Activated CD4-positive, alpha-beta T cell treated with anti-CD3 and anti-CD28 coated beads, Interleukin-2, amount 10 ng/mL, durations not matched to agents 7 days and 5 days (primary cell): ENCODE data around the gene KRTAP10-6. TPM values are rescaled to one million over a fixed set of nuclear protein-coding genes. Genes with fewer than 3 reads are reported as not detected.
A peak's percentile ranks its signal among the peaks of the same experiment; 100 is the strongest.
"Not testable (repeated sequence)": the region's sequence is repeated elsewhere in the genome, so short reads cannot be mapped to it uniquely, and the experiment has no call there.

ENCODE experiments used
- CTCF ChIA-PET: fragments of 350-600 bp; sonication (Branson Sonifier 250); formaldehyde crosslinking; loops from one replicate; lab custom pipeline; 2021; ENCODE audit warnings: antibody characterized with exemption; lab: Charles Lee
- POLR2A ChIA-PET: fragments of 350-600 bp; sonication (Branson Sonifier 250); formaldehyde crosslinking; loops from one replicate; lab custom pipeline; 2021; ENCODE audit warnings: antibody characterized with exemption; lab: Charles Lee
- DNase-seq: peaks from one replicate; pipeline ENCODE4 v3.0.0-alpha.2; 2020
- H3K27ac Mint-ChIP-seq: one replicate; pipeline ENCODE4 v1.8.0; 2021; ENCODE audit warnings: mild to moderate bottlenecking, moderate library complexity, mixed read lengths
- H3K27me3 Mint-ChIP-seq: one replicate; pipeline ENCODE4 v1.8.0; 2021; ENCODE audit warnings: mixed read lengths
- H3K36me3 Mint-ChIP-seq: one replicate; pipeline ENCODE4 v1.8.0; 2021; ENCODE audit warnings: low read depth, mixed read lengths
- H3K4me1 Mint-ChIP-seq: one replicate; pipeline ENCODE4 v1.8.0; 2021; ENCODE audit warnings: mixed read lengths
- H3K4me3 Mint-ChIP-seq: one replicate; pipeline ENCODE4 v1.8.0; 2021; ENCODE audit warnings: mild to moderate bottlenecking, moderate library complexity, mixed read lengths
- H3K9me3 Mint-ChIP-seq: one replicate; pipeline ENCODE4 v1.8.0; 2021; ENCODE audit warnings: mixed read lengths
- total RNA-seq, 2 experiments: library from RNA; stranded (reverse); gene quantifications; one replicate each; pipeline ENCODE4 v1.2.3, GENCODE V29; 2021

KRTAP10-6 gene
- total RNA-seq, 2 experiments from 2014 or later = not detected

DNA sequence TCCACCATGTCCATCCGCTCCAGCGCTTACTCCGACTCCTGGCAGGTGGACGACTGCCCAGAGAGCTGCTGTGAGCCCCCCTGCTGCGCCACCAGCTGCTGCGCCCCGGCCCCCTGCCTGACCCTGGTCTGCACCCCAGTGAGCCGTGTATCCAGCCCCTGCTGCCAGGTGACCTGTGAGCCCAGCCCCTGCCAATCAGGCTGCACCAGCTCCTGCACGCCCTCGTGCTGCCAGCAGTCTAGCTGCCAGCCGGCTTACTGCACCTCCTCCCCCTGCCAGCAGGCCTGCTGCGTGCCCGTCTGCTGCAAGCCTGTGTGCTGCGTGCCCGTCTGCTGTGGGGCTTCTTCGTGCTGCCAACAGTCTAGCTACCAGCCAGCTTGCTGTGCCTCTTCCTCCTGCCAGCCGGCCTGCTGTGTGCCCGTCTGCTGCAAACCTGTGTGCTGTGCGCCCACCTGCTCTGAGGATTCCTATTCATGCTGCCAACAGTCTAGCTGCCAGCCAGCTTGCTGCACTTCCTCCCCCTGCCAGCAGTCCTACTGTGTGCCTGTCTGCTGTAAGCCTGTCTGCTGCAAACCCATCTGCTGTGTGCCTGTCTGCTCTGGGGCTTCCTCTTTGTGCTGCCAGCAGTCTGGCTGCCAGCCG lies 35.0 kb upstream of the KRTAP10-6 start:
- Mint-ChIP-seq H3K27me3 (peaks cover 13% of the 10 kb centered on the region), H3K36me3 (peaks cover 24% of the 10 kb centered on the region), H3K4me1 (peaks cover 12% of the 10 kb centered on the region), H3K9me3 (peaks cover 53% of the 10 kb centered on the region)
- POLR2A ChIA-PET, DNase-seq, H3K4me3 Mint-ChIP-seq, H3K27ac Mint-ChIP-seq: not testable (repeated sequence)
- CTCF ChIA-PET = interaction anchor here (1.2 to 1.5 kb wide), 2 partner anchors 18 to 86 kb away, joined by 3 read pairs; no protein-coding TSS in a partner anchor

- POLR2A ChIA-PET = no interaction called here
- no peak for DNase-seq
- Mint-ChIP-seq H3K27ac (no peak within 1 kb of the TSS), H3K9me3 (peaks cover 51% of the 10 kb centered on the region), H3K4me1 (peaks cover 12% of the 10 kb centered on the region), H3K4me3 (no peak within 1 kb of the TSS), H3K36me3 (peaks cover 25% of the 10 kb centered on the region), H3K27me3 (peaks cover 12% of the 10 kb centered on the region)
- CTCF ChIA-PET = interaction anchor here (1.2 to 1.5 kb wide), 2 partner anchors 18 to 87 kb away, joined by 3 read pairs; no protein-coding TSS in a partner anchor
These were observed 34.4 kb upstream of the KRTAP10-6 start, which contains the start of gene KRTAP10-9 for GRCh38 chr21:44626673-44627143. KRTAP10-9 (plus strand) TSS chr21:44627093; CDS start chr21:44627172, 79 bp downstream.

GRCh38 chr21:44626262-44626661 lies 34.0 kb upstream of the KRTAP10-6 start:
- Mint-ChIP-seq H3K4me3 (no peak overlapping the region), H3K27me3 (peaks cover 11% of the 10 kb centered on the region), H3K36me3 (peaks cover 26% of the 10 kb centered on the region), H3K27ac (no peak overlapping the region), H3K4me1 (peaks cover 12% of the 10 kb centered on the region), H3K9me3 (peaks cover 49% of the 10 kb centered on the region)
- ChIA-PET POLR2A (no interaction called here), CTCF (interaction anchor here (1.0 to 1.5 kb wide), 3 partner anchors 17 to 31 kb away, joined by 3 read pairs; partner anchors contain the start of gene KRTAP12-3)
- DNase-seq = no peak

DNA sequence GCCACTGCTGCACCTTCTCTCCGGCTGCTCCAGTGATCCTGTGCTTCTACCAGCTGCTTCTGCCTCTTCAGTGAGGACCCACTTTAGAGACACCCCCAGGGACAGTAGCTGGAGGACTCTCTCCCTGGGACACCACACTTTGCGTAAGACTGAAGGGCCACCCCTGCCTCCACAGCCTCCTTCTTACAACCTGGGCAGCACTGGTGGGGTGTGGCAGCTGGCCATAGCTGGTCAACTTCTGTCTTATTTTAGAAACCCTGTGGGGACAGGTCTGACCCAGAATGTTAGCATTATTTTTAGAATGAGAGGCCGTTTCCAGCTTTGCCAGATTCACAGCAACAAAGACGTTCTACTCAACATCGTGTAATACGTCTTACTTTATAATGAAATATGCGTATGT lies 33.5 kb upstream of the KRTAP10-6 start:
- POLR2A ChIA-PET = no interaction called here
- H3K4me1 Mint-ChIP-seq = peaks cover 12% of the 10 kb centered on the region
- CTCF ChIA-PET = interaction anchor here (1.0 to 1.3 kb wide), 2 partner anchors 28 to 32 kb away, joined by 3 read pairs; partner anchors contain the start of gene KRTAP12-3
- no peak overlapping the region for H3K27ac Mint-ChIP-seq
- peaks cover 24% of the 10 kb centered on the region for H3K36me3 Mint-ChIP-seq
- peaks cover 47% of the 10 kb centered on the region for H3K9me3 Mint-ChIP-seq
- peaks cover 11% of the 10 kb centered on the region for H3K27me3 Mint-ChIP-seq
- DNase-seq = no peak
- no peak overlapping the region for H3K4me3 Mint-ChIP-seq

DNA sequence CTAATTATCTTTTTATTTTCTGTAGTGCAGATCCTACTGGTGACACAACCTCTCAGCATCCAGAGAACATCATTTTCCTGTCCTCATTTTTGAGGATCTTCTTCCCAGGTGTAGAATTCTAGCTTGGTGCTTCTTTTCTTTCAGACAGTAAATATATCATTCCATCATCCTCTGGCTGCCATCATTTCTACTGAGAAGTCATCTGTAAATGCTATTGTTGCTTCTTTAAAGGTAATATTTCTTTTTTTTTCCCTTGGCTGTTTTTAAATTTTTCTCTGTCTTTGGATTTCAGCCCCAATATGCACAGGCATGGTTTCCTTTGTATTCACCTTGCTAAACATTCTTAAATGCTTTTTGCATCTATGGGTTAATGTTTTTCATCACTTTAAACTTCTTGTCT lies 31.3 kb upstream of the KRTAP10-6 start:
- ChIA-PET POLR2A (no interaction called here), CTCF (no interaction called here)
- peaks cover 35% of the 10 kb centered on the region for H3K36me3 Mint-ChIP-seq
- peaks cover 16% of the 10 kb centered on the region for H3K4me1 Mint-ChIP-seq
- peaks cover 11% of the 10 kb centered on the region for H3K27me3 Mint-ChIP-seq
- peaks cover 55% of the 10 kb centered on the region for H3K9me3 Mint-ChIP-seq
- DNase-seq = no peak
- no peak overlapping the region for H3K4me3 Mint-ChIP-seq
- H3K27ac Mint-ChIP-seq = no peak overlapping the region

DNA sequence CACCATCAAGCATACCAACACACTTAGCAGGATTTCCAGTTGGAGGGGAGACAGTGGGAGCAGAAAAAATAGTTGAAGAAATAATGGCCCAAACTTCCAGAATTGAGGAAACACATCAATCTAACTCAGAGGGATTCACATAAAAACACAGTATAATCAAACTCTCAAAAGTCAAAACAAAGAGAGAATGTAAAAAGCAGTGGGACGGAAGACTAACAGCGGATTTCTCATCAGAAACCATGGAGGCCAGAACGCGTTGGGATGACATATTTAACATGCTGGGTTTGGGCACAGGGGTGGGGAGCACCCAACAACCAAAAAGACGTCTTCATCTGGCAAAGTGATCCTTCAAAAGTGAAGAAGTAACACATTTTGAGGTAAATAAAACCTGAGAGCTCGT lies 27.6 kb upstream of the KRTAP10-6 start:
- Mint-ChIP-seq H3K27ac (no peak overlapping the region), H3K4me3 (no peak overlapping the region), H3K4me1 (peaks cover 30% of the 10 kb centered on the region), H3K27me3 (peaks cover 11% of the 10 kb centered on the region), H3K9me3 (peaks cover 61% of the 10 kb centered on the region), H3K36me3 (peaks cover 41% of the 10 kb centered on the region)
- ChIA-PET POLR2A (no interaction called here), CTCF (interaction anchor here (1.2 kb wide), 1 partner anchor 56 kb away, joined by 3 read pairs; no protein-coding TSS in a partner anchor)
- no peak for DNase-seq

- Mint-ChIP-seq H3K9me3 (peaks cover 51% of the 10 kb centered on the region), H3K27me3 (peaks cover 6% of the 10 kb centered on the region), H3K4me1 (peaks cover 30% of the 10 kb centered on the region), H3K36me3 (peaks cover 35% of the 10 kb centered on the region), H3K27ac (peak overlapping the region; percentile 93), H3K4me3 (peak overlapping the region; percentile 37)
- peak; percentile 72 for DNase-seq
- POLR2A ChIA-PET = no interaction called here
- CTCF ChIA-PET = interaction anchor here (0.5 to 1.2 kb wide), 3 partner anchors 24 to 57 kb away, joined by 3 to 4 read pairs (median 3); no protein-coding TSS in a partner anchor
These were observed 26.6 kb upstream of the KRTAP10-6 start for GRCh38 chr21:44618909-44619308.

GRCh38 chr21:44618504-44618903 lies 26.2 kb upstream of the KRTAP10-6 start:
- H3K4me3 Mint-ChIP-seq = peak overlapping the region; percentile 37
- POLR2A ChIA-PET = no interaction called here
- H3K4me1 Mint-ChIP-seq = peaks cover 30% of the 10 kb centered on the region
- peak overlapping the region; percentile 93 for H3K27ac Mint-ChIP-seq
- H3K36me3 Mint-ChIP-seq = peaks cover 32% of the 10 kb centered on the region
- DNase-seq = no peak
- H3K9me3 Mint-ChIP-seq = peaks cover 47% of the 10 kb centered on the region
- CTCF ChIA-PET = interaction anchor here (1.1 to 1.2 kb wide), 2 partner anchors 37 to 58 kb away, joined by 3 to 4 read pairs; no protein-coding TSS in a partner anchor
- peaks cover 2% of the 10 kb centered on the region for H3K27me3 Mint-ChIP-seq

- peaks cover 30% of the 10 kb centered on the region for H3K4me1 Mint-ChIP-seq
- H3K4me3 Mint-ChIP-seq = no peak overlapping the region
- H3K36me3 Mint-ChIP-seq = peaks cover 30% of the 10 kb centered on the region
- POLR2A ChIA-PET = no interaction called here
- CTCF ChIA-PET = no interaction called here
- H3K9me3 Mint-ChIP-seq = peaks cover 33% of the 10 kb centered on the region
- no peak for DNase-seq
- H3K27ac Mint-ChIP-seq = no peak overlapping the region
- no peaks in the 10 kb centered on the region for H3K27me3 Mint-ChIP-seq
These were observed 24.8 kb upstream of the KRTAP10-6 start for GRCh38 chr21:44617071-44617501.

DNA sequence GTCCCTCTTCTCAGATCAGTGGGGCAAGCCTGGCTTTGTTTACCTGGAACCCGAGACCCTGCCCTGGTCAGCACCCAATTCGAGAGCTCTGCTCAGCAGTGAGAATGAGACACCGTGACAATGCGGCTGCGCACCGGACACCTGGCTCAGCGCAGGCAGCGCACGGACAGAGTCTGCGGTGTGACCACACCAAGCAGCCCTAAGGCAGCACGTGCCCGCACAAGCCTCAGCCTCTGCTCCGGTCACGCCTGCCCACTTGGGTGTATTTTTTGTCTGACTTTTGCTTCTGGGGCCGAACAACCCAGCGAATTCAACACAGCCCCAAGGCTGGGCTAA lies 24.3 kb upstream of the KRTAP10-6 start:
- Mint-ChIP-seq H3K27ac (peak overlapping the region; percentile 48), H3K36me3 (peaks cover 28% of the 10 kb centered on the region), H3K4me1 (peaks cover 30% of the 10 kb centered on the region), H3K27me3 (no peaks in the 10 kb centered on the region), H3K4me3 (no peak overlapping the region), H3K9me3 (peaks cover 30% of the 10 kb centered on the region)
- CTCF ChIA-PET = no interaction called here
- no peak for DNase-seq
- POLR2A ChIA-PET = no interaction called here

GRCh38 chr21:44615911-44616590 lies 23.7 kb upstream of the KRTAP10-6 start:
- Mint-ChIP-seq H3K27ac (peak overlapping the region; percentile 48), H3K27me3 (no peaks in the 10 kb centered on the region), H3K4me3 (no peak overlapping the region), H3K9me3 (peaks cover 35% of the 10 kb centered on the region), H3K36me3 (peaks cover 31% of the 10 kb centered on the region), H3K4me1 (peaks cover 30% of the 10 kb centered on the region)
- POLR2A ChIA-PET = no interaction called here
- DNase-seq = no peak
- CTCF ChIA-PET = no interaction called here

- no peak overlapping the region for H3K27ac Mint-ChIP-seq
- peaks cover 26% of the 10 kb centered on the region for H3K36me3 Mint-ChIP-seq
- H3K4me1 Mint-ChIP-seq = peaks cover 30% of the 10 kb centered on the region
- H3K9me3 Mint-ChIP-seq = peaks cover 34% of the 10 kb centered on the region
- ChIA-PET POLR2A (no interaction called here), CTCF (interaction anchor here (0.6 kb wide), 2 partner anchors 14 to 380 kb away, joined by 4 to 5 read pairs; no protein-coding TSS in a partner anchor)
- H3K27me3 Mint-ChIP-seq = no peaks in the 10 kb centered on the region
- DNase-seq = no peak
- H3K4me3 Mint-ChIP-seq = no peak overlapping the region
These were observed 23.2 kb upstream of the KRTAP10-6 start for GRCh38 chr21:44615466-44615865.
